Spleen (tissue), 7 donors: ENCODE results near the gene PRND.

Experiments used
- CTCF ChIP-seq, 11 experiments: fragments of 200-600 bp in 7 of 11; fragments of 450-650 bp in 4 of 11; sonication (generic) in 4 of 11; IDR thresholded peaks in 8 of 11; conservative IDR thresholded peaks in 3 of 11; 1 replicate in 7 of 11; 2 replicates in 4 of 11; pipeline versions ENCODE4 v1.4.0 to v1.8.0; 2016 to 2021; ENCODE audit warnings: antibody characterized with exemption in 11 of 11, inconsistent platforms in 4 of 11, mild to moderate bottlenecking in 1 of 11
- POLR2A ChIP-seq, 3 donors: fragments of 450-650 bp; IDR thresholded peaks; one replicate each; pipeline ENCODE4 v1.5.1; 2017; ENCODE audit warnings: antibody characterized with exemption in 3 of 3, mild to moderate bottlenecking in 1 of 3
- POLR2AphosphoS5 ChIP-seq, 3 donors: sonication (generic); formaldehyde crosslinking; IDR thresholded peaks; one replicate each; pipeline ENCODE4 v1.5.1; 2017; ENCODE audit warnings: antibody characterized with exemption in 3 of 3
- donor health status: DM: no; HTN: no; CAD: no; lungs with moderate emphysema.
- donor health status: DM: no; HTN: no; CAD: no.
- donor health status: DM: no; HTN: no; CAD: no.

- no peak for TF ChIP-seq CTCF (IDR thresholded peaks at IDR 0.05 in 8 of 11, conservative IDR thresholded peaks at IDR 0.05 in 3 of 11)
- TF ChIP-seq POLR2A (IDR thresholded peaks at IDR 0.05) = no peak
- TF ChIP-seq POLR2AphosphoS5 (IDR thresholded peaks at IDR 0.05) = no peak
Measured at GRCh38 chr20:4763261-4763660, 41.6 kb downstream of the PRND start.
